ENCODE results near the gene GPR17. TPM values are rescaled to one million over a fixed set of nuclear protein-coding genes. Genes with fewer than 3 reads are reported as not detected.

GPR17 gene
- total and polyA plus RNA-seq, 2 experiments from 2014 or later, result not detected

GRCh38 chr2:127604986-127605385 is 41.0 kb upstream of the GPR17 start (continued):
- no peak for TF ChIP-seq EZH2phosphoT487 (IDR thresholded peaks at IDR 0.05; ENCODE audit: unreplicated experiment)
- TF ChIP-seq NANOG (IDR thresholded peaks at IDR 0.05; ENCODE audit: borderline replicate concordance), result no peak
- no peak for TF ChIP-seq ZNF114 (CRISPR knock-in tag; IDR thresholded peaks at IDR 0.05)
- TF ChIP-seq STAT1 (IDR thresholded peaks at IDR 0.05; ENCODE audit: unreplicated experiment), result no peak

GRCh38 chr2:127605691-127606263 is 40.2 kb upstream of the GPR17 start:
- no peaks in the 10 kb centered on the region for H3K4me1 Mint-ChIP-seq
- H2AFZ ChIP-seq, result peak overlapping the region; percentile 5; the same call in 1 of the 2 replicates
- DNase-seq (ENCODE audit: low spot score), result no peak
- no peak overlapping the region for H3K27ac ChIP-seq (ENCODE audit: low read depth)
- no peaks in the 10 kb centered on the region for H3K79me2 ChIP-seq (replicated peaks; ENCODE audit: insufficient read depth)
- no peaks in the 10 kb centered on the region for H3K27me3 ChIP-seq (ENCODE audit: insufficient read depth)
- no peak overlapping the region for H3K4me2 ChIP-seq
- H3K9me3 Mint-ChIP-seq, result no peaks in the 10 kb centered on the region
- H3K4me1 ChIP-seq (ENCODE audit: insufficient read depth), result no peaks in the 10 kb centered on the region
- no peaks in the 10 kb centered on the region for H3K9me2 ChIP-seq (ENCODE audit: insufficient read depth)
- H3F3A ChIP-seq (replicated peaks; ENCODE audit: low read depth), result no peaks in the 10 kb centered on the region
- no peaks in the 10 kb centered on the region for H3K36me3 ChIP-seq (ENCODE audit: insufficient read depth)
- peaks cover 7% of the 10 kb centered on the region for H3K27me3 Mint-ChIP-seq (ENCODE audit: insufficient read depth, low read depth, poor library complexity)
- no peak for ATAC-seq
- H3K27ac Mint-ChIP-seq, result no peak overlapping the region
- no peak overlapping the region for H3K4me3 ChIP-seq
- TF ChIP-seq CREB1 (CRISPR knock-in tag; IDR thresholded peaks at IDR 0.05; ENCODE audit: low read depth), result no peak
- no peak for TF ChIP-seq CTCF (conservative IDR thresholded peaks at IDR 0.05; ENCODE audit: low read depth in 2 of 2)
- no peak for TF ChIP-seq NANOG (IDR thresholded peaks at IDR 0.05; ENCODE audit: borderline replicate concordance)
- TF ChIP-seq STAT1 (IDR thresholded peaks at IDR 0.05; ENCODE audit: unreplicated experiment), result no peak
- no peak for TF ChIP-seq ZNF331 (CRISPR knock-in tag; IDR thresholded peaks at IDR 0.05; ENCODE audit: low read depth)
- TF ChIP-seq ZNF462 (CRISPR knock-in tag; IDR thresholded peaks at IDR 0.05), result no peak
- TF ChIP-seq ETS1 (IDR thresholded peaks at IDR 0.05), result no peak
- TF ChIP-seq JUNB (IDR thresholded peaks at IDR 0.05; ENCODE audit: unreplicated experiment), result no peak
- TF ChIP-seq REST (IDR thresholded peaks at IDR 0.05; ENCODE audit: unreplicated experiment), result no peak
- TF ChIP-seq EZH2 (IDR thresholded peaks at IDR 0.05; ENCODE audit: low read depth, unreplicated experiment), result no peak
- H3K36me3 Mint-ChIP-seq (ENCODE audit: low read depth), result no peaks in the 10 kb centered on the region
- no peaks in the 10 kb centered on the region for H4K20me1 ChIP-seq (replicated peaks; ENCODE audit: insufficient read depth)
- no peak overlapping the region for H3K4me3 Mint-ChIP-seq

Data from GM23338 (cell line).